HS-5 (cell line): Measurements from ENCODE around the gene FRMPD1.

Source experiments
- DNase-seq: peaks from one replicate; pipeline ENCODE4 v3.0.0-alpha.2; 2012; ENCODE audit warnings: low read depth

FRMPD1 gene

GRCh38 chr9:37784616-37785483 is 134.1 kb downstream of the FRMPD1 start, which contains the start of gene EXOSC3:
Gene EXOSC3 (minus strand): TSS chr9:37785064. CDS start chr9:37785044, 20 bp downstream.
- DNase-seq: peak; percentile 77

GRCh38 chr9:37787059-37787458 is 136.3 kb downstream of the FRMPD1 start:
- DNase-seq: no peak

- no peak for DNase-seq
Measured at GRCh38 chr9:37788332-37788731, 137.6 kb downstream of the FRMPD1 start.

DNA sequence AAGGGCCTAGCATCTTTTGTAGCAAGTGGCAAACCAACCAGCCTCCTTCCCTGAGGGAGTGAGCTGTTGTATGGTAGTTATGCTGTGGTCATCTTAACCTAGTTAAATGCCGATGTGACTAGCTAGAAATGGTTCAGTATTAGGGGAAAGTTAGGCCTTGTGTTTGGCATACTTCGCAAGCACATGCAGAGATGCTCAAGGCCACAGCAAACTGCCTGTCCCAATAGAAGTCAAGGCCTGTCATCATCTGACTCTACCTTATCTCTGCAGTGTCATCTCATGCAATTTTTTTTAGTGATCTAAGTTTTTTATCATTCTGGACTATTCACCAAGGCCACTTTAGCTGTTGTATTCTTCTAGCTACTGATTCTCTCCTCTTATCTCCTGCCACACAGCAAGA is 139.3 kb downstream of the FRMPD1 start:
- DNase-seq: no peak

- DNase-seq: no peak
Measured at GRCh38 chr9:37792122-37792521, 141.4 kb downstream of the FRMPD1 start.

DNA sequence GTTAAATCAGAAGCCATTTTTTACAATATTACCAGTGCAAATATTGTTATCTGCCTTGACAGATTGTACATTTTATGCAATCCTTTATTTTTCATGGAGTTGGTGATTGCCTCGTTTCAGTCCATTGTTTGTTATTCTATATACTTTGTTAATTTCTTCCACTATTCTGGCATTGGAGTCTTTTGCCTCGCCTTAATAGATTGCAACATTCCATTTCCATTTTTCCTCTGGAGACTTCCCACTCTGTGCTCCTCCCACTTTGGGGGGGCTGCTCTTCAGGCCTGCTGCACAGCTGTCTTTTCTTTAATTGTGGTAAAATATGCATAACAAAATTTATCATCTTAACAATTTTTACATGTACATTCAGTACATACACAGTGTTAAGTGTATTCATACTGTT is 145.5 kb downstream of the FRMPD1 start:
- no peak for DNase-seq
